ENCODE measurements around the gene HLA-DRB1.
"Not testable (repeated sequence)": the region's sequence is repeated elsewhere in the genome, so short reads cannot be mapped to it uniquely, and the experiment has no call there.

The HLA-DRB1 gene

DNA sequence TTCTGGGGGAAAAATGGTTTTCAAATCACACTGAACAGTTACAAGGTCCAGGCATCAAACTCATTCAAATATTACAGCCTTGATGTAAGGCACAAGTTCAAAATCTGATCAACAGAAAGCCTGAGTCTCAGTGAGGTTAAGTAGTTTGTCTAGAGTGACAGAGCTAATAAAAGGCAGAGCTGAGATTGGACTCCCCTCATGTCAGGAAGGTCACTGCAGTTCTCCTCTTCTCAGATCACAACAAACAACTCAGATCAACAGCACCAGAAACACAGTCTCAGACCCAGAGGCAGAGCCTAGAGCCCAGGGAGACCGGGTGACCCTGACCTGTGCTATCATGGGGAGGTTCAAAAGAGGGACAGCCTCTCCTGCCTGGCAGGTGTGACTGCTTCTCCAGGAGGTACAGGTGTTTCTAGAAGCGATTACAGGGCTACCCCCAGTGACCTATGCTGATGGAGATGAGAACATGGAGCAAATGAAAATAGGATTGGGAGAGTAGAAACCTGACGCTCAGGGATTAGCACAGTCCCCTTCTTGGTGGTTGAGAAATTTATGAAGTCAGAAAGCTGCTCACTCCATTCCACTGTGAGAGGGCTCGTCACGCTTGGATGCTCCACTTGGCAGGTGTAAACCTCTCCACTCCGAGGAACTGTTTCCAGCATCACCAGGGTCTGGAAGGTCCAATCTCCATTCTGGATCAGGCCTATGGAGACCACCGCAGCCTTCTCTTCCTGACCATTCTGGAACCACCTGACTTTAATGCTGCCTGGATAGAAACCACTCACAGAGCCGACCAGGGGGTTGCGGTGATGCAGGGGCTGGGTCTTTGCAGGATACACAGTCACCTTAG is 35.3 kb downstream of the HLA-DRB1 start:
- no peak for DNase-seq

DNA sequence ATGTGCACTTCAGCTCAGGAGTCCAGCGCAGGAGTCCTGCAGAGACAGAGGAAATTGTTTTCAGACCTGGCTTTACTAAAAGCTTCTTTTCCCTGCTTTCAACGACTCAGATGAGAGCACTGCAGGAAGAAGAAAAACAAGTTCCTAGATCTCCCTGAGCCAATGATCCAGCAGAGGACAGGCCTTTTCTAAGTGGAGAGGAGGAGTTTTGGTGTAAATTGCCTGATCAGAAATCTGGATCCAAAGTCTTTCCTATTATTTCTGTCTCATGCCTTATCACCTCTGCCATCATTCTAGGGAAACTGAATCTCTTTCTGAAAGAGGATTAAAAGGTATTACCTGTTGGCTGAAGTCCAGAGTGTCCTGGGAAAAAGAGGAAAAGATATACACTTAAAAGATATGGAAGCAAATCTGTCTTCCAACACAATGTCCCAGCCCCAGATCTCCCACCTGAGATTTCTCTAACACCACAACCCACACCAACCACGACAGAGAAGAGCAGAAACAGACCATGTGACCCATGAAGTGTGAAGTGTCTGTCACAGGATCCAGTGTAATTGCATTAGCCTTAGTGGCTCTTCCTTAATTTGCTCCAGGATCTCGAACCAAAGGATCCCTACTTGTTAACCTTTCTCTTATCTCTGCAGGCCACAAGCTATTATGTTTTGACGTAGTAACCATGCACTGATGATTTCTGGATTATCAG is 36.5 kb downstream of the HLA-DRB1 start:
- DNase-seq = no peak

- no peak for DNase-seq
Observed at GRCh38 chr6:32551410-32551809, 38.2 kb downstream of the HLA-DRB1 start.

- DNase-seq = no peak
Observed at GRCh38 chr6:32539839-32540238, 49.8 kb downstream of the HLA-DRB1 start.

- DNase-seq = not testable (repeated sequence)
Observed at GRCh38 chr6:32530431-32530793, 59.2 kb downstream of the HLA-DRB1 start.

- DNase-seq = peak; percentile 60
Observed at GRCh38 chr6:32529697-32530430, 59.8 kb downstream of the HLA-DRB1 start, which contains the start of gene HLA-DRB5. HLA-DRB5 (minus strand) TSS chr6:32530287; CDS start chr6:32530224, 63 bp downstream.
